H9 (cell line): ENCODE measurements around the gene ATG4B. TPM values are rescaled to one million over a fixed set of nuclear protein-coding genes. Genes with fewer than 3 reads are reported as not detected.

Experiments used
- DNase-seq: peaks from one replicate; pipeline ENCODE4 v3.0.0-alpha.2; 2017
- H2AFZ ChIP-seq: one replicate; pipeline ENCODE4 v1.6.1; 2013; ENCODE audit warnings: mild to moderate bottlenecking, low read length, control low read depth, moderate library complexity
- H2AK5ac ChIP-seq: 2 replicates; pipeline ENCODE4 v1.6.1; 2013; ENCODE audit warnings: low read length, control low read depth, mixed read lengths; ENCODE audit not compliant: insufficient read length
- H2BK120ac ChIP-seq: one replicate; pipeline ENCODE4 v1.6.1; 2013; ENCODE audit warnings: low read depth, mild to moderate bottlenecking, low read length, control low read depth, inconsistent platforms; ENCODE audit not compliant: poor library complexity, severe bottlenecking
- H2BK12ac ChIP-seq: 2 replicates; pipeline ENCODE4 v1.6.1; 2013; ENCODE audit warnings: low read length, control low read depth, mixed read lengths, low read depth; ENCODE audit not compliant: insufficient read length
- H2BK15ac ChIP-seq: 2 replicates; pipeline ENCODE4 v1.6.1; 2013; ENCODE audit warnings: low read depth, low read length, control low read depth
- H2BK20ac ChIP-seq: one replicate; pipeline ENCODE4 v1.6.1; 2013; ENCODE audit warnings: low read depth, mild to moderate bottlenecking, low read length, control low read depth, inconsistent platforms; ENCODE audit not compliant: poor library complexity, severe bottlenecking
- H2BK5ac ChIP-seq: 2 replicates; pipeline ENCODE4 v1.6.1; 2013; ENCODE audit warnings: low read length, control low read depth, mixed read lengths; ENCODE audit not compliant: insufficient read length
- H3K14ac ChIP-seq: 2 replicates; pipeline ENCODE4 v1.6.1; 2013; ENCODE audit warnings: low read length, control low read depth; ENCODE audit not compliant: insufficient read depth
- H3K18ac ChIP-seq: 2 replicates; pipeline ENCODE4 v1.6.1; 2013; ENCODE audit warnings: low read depth, mild to moderate bottlenecking, mixed read lengths, low read length, control low read depth; ENCODE audit not compliant: insufficient read length
- H3K23ac ChIP-seq: 2 replicates; pipeline ENCODE4 v1.6.1; 2013; ENCODE audit warnings: low read length, control low read depth, mixed read lengths, low read depth; ENCODE audit not compliant: insufficient read length
- H3K23me2 ChIP-seq: 2 replicates; pipeline ENCODE4 v1.6.1; 2013; ENCODE audit warnings: low read depth, mild to moderate bottlenecking, mixed read lengths, low read length, control low read depth; ENCODE audit not compliant: insufficient read length, poor library complexity, severe bottlenecking
- H3K27ac ChIP-seq: 2 replicates; pipeline ENCODE4 v1.5.1; 2013; ENCODE audit warnings: low read length, control low read depth, mixed read lengths, low read depth; ENCODE audit not compliant: insufficient read length
- H3K27me3 ChIP-seq: 2 replicates; pipeline ENCODE4 v1.6.1; 2013; ENCODE audit warnings: low read length, control low read depth, inconsistent platforms; ENCODE audit not compliant: insufficient read depth
- H3K4ac ChIP-seq: 2 replicates; pipeline ENCODE4 v1.6.1; 2013; ENCODE audit warnings: low read depth, mild to moderate bottlenecking, control low read depth, inconsistent platforms, low read length, moderate library complexity
- H3K4me1 ChIP-seq: 2 replicates; pipeline ENCODE4 v1.6.1; 2013; ENCODE audit warnings: low read length, control low read depth, inconsistent platforms; ENCODE audit not compliant: insufficient read depth
- H3K4me2 ChIP-seq: 2 replicates; pipeline ENCODE4 v1.6.1; 2013; ENCODE audit warnings: low read length, control low read depth, mixed read lengths; ENCODE audit not compliant: insufficient read length, insufficient read depth
- H3K56ac ChIP-seq: 2 replicates; pipeline ENCODE4 v1.6.1; 2013; ENCODE audit warnings: low read depth, mild to moderate bottlenecking, mixed read lengths, low read length, control low read depth; ENCODE audit not compliant: insufficient read length
- H3K79me1 ChIP-seq: 2 replicates; pipeline ENCODE4 v1.6.1; 2013; ENCODE audit warnings: low read depth, mild to moderate bottlenecking, moderate library complexity, low read length, control low read depth, inconsistent platforms; ENCODE audit not compliant: insufficient read depth, poor library complexity, severe bottlenecking
- H3K79me2 ChIP-seq: 2 replicates; pipeline ENCODE4 v1.6.1; 2013; ENCODE audit warnings: low read length, control low read depth, inconsistent platforms; ENCODE audit not compliant: insufficient read depth
- H3K9ac ChIP-seq: 2 replicates; pipeline ENCODE4 v1.6.1; 2013; ENCODE audit warnings: low read length, control low read depth, mixed read lengths; ENCODE audit not compliant: insufficient read length; ENCODE audit errors: extremely low read depth
- H3K9me3 ChIP-seq: one replicate; pipeline ENCODE4 v1.6.1; 2013; ENCODE audit warnings: low read depth, low read length, inconsistent platforms; ENCODE audit not compliant: control insufficient read depth
- H3T11ph ChIP-seq: one replicate; pipeline ENCODE4 v1.6.1; 2013; ENCODE audit warnings: mild to moderate bottlenecking, low read length, control low read depth, inconsistent platforms
- H4K20me1 ChIP-seq: one replicate; pipeline ENCODE4 v1.6.1; 2013; ENCODE audit not compliant: control insufficient read depth, insufficient read length, insufficient read depth
- H4K5ac ChIP-seq: 2 replicates; pipeline ENCODE4 v1.6.1; 2013; ENCODE audit warnings: low read depth, mild to moderate bottlenecking, mixed read lengths, low read length, control low read depth; ENCODE audit not compliant: insufficient read length
- H4K8ac ChIP-seq: replicated peaks from 2 replicates; pipeline ENCODE4 v1.6.1; 2013; ENCODE audit warnings: low read length, control low read depth, mixed read lengths, low read depth; ENCODE audit not compliant: insufficient read length
- H4K91ac ChIP-seq: 2 replicates; pipeline ENCODE4 v1.6.1; 2013; ENCODE audit warnings: low read depth, mild to moderate bottlenecking, moderate library complexity, mixed read lengths, low read length, control low read depth; ENCODE audit not compliant: insufficient read length
- H3K27ac Mint-ChIP-seq, 3 experiments: 2 replicates in 2 of 3; 3 replicates in 1 of 3; pipeline ENCODE4 v1.8.0; 2020 to 2021; ENCODE audit warnings: mixed read lengths in 3 of 3, mild to moderate bottlenecking in 1 of 3, moderate library complexity in 1 of 3
- H3K27me3 Mint-ChIP-seq: 2 replicates; pipeline ENCODE4 v1.8.0; 2021; ENCODE audit warnings: low read depth, mild to moderate bottlenecking, moderate library complexity, mixed read lengths
- H3K36me3 Mint-ChIP-seq, 3 experiments: 2 replicates in 2 of 3; 3 replicates in 1 of 3; pipeline ENCODE4 v1.8.0; 2020 to 2021; ENCODE audit warnings: low read depth in 3 of 3, mixed read lengths in 3 of 3; ENCODE audit not compliant: insufficient read depth in 1 of 3
- H3K4me1 Mint-ChIP-seq, 2 experiments: 2 replicates each; pipeline ENCODE4 v1.8.0; 2020; ENCODE audit warnings: mixed read lengths in 2 of 2
- H3K4me3 Mint-ChIP-seq, 2 experiments: 2 replicates in 1 of 2; 3 replicates in 1 of 2; pipeline ENCODE4 v1.8.0; 2020 to 2021; ENCODE audit warnings: mild to moderate bottlenecking in 2 of 2, mixed read lengths in 2 of 2, moderate library complexity in 1 of 2
- H3K9me3 Mint-ChIP-seq, 2 experiments: 2 replicates in 1 of 2; 3 replicates in 1 of 2; pipeline ENCODE4 v1.8.0; 2020; ENCODE audit warnings: mild to moderate bottlenecking in 2 of 2, mixed read lengths in 2 of 2, moderate library complexity in 1 of 2
- WGBS: extraction: QIAGEN DNeasy Blood & Tissue Kit; methylation state at CpG from one replicate; pipeline ENCODE4 v1.1.7; 2013; ENCODE audit warnings: missing lambda C conversion rate, low lambda C conversion rate, mixed read lengths; ENCODE audit not compliant: insufficient read length; ENCODE audit errors: extremely low coverage; 5-methylcytosine and 5-hydroxymethylcytosine counted together
- total RNA-seq: library from RNA; stranded (reverse); gene quantifications from 2 replicates; pipeline ENCODE4 v1.2.1, GENCODE V29; 2021
- TF ChIP-seq, protein P1 (sequence below): fragments of 200-600 bp; sonication (generic); conservative IDR thresholded peaks from 3 replicates; pipeline ENCODE4 v1.8.0; 2021; ENCODE audit warnings: antibody characterized with exemption, mild to moderate bottlenecking

The ATG4B gene
- total RNA-seq, 1 experiment from 2014 or later = 105 TPM

- H3K14ac ChIP-seq = no peak overlapping the region
- H3K23me2 ChIP-seq = peaks cover 8% of the 10 kb centered on the region
- H4K91ac ChIP-seq = no peak overlapping the region
- H3K9ac ChIP-seq = no peak overlapping the region
- no peak overlapping the region for H2BK120ac ChIP-seq
- no peak overlapping the region for H2BK5ac ChIP-seq
- H3K9me3 ChIP-seq = peaks cover 6% of the 10 kb centered on the region
- H4K8ac ChIP-seq = no peak overlapping the region
- no peak overlapping the region for H3K27ac ChIP-seq
- H2BK20ac ChIP-seq = no peak overlapping the region
- TF ChIP-seq, protein P1, sequence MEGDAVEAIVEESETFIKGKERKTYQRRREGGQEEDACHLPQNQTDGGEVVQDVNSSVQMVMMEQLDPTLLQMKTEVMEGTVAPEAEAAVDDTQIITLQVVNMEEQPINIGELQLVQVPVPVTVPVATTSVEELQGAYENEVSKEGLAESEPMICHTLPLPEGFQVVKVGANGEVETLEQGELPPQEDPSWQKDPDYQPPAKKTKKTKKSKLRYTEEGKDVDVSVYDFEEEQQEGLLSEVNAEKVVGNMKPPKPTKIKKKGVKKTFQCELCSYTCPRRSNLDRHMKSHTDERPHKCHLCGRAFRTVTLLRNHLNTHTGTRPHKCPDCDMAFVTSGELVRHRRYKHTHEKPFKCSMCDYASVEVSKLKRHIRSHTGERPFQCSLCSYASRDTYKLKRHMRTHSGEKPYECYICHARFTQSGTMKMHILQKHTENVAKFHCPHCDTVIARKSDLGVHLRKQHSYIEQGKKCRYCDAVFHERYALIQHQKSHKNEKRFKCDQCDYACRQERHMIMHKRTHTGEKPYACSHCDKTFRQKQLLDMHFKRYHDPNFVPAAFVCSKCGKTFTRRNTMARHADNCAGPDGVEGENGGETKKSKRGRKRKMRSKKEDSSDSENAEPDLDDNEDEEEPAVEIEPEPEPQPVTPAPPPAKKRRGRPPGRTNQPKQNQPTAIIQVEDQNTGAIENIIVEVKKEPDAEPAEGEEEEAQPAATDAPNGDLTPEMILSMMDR = no peak
- no peak overlapping the region for H4K5ac ChIP-seq
- H2BK12ac ChIP-seq = no peak overlapping the region
- Mint-ChIP-seq H3K4me3 (0 out of 5 replicates have a peak overlapping the region, but pooled peaks of 1 of the 2 experiments have one; percentile 12), H3K27me3 (no peaks in the 10 kb centered on the region), H3K27ac (peak overlapping the region in 1 of 3 experiments; percentile 24; a peak in 3 of 7 replicates), H3K9me3 (peaks cover 4 to 8% of the 10 kb centered on the region in 2 experiments; a peak in 4 of 5 replicates), H3K4me1 (peaks cover 31 to 35% of the 10 kb centered on the region in 2 experiments), H3K36me3 (peaks cover 22 to 31% (median 23%) of the 10 kb centered on the region in 3 experiments)
- H2BK15ac ChIP-seq = no peak overlapping the region
- H3K56ac ChIP-seq = no peak overlapping the region
- no peak overlapping the region for H3K4ac ChIP-seq
- H3K18ac ChIP-seq = no peak overlapping the region
- no peak overlapping the region for H2AFZ ChIP-seq
- H3K4me1 ChIP-seq = peaks cover 3% of the 10 kb centered on the region
- H3K27me3 ChIP-seq = no peaks in the 10 kb centered on the region
- no peak overlapping the region for H3K23ac ChIP-seq
- H3K79me1 ChIP-seq = peaks cover 19% of the 10 kb centered on the region
- WGBS = no CpG with 5 or more reads among the region's 8 CpGs
- H3T11ph ChIP-seq = no peak overlapping the region
- H3K4me2 ChIP-seq = no peak overlapping the region
- DNase-seq = no peak
- H3K79me2 ChIP-seq = peaks cover 46% of the 10 kb centered on the region; the same call in 1 of the 2 replicates
- H4K20me1 ChIP-seq = no peaks in the 10 kb centered on the region
- H2AK5ac ChIP-seq = no peak overlapping the region
Measured at GRCh38 chr2:241640165-241640795, 2.8 kb downstream of the ATG4B start.
